Loucy (cell line): ENCODE data around the gene PLXNA4.

Experiments
- EZH2phosphoT487 ChIP-seq: fragments of 200-600 bp; IDR thresholded peaks from 2 replicates; pipeline ENCODE4 v1.6.1; 2018; ENCODE audit warnings: antibody characterized with exemption, mild to moderate bottlenecking, moderate library complexity, borderline replicate concordance
- TF ChIP-seq, protein P1 (sequence below): fragments of 200-600 bp; sonication (generic); conservative IDR thresholded peaks from 2 replicates; pipeline ENCODE4 v1.5.1; 2014; ENCODE audit warnings: mild to moderate bottlenecking, antibody characterized with exemption, low read length

DNA sequence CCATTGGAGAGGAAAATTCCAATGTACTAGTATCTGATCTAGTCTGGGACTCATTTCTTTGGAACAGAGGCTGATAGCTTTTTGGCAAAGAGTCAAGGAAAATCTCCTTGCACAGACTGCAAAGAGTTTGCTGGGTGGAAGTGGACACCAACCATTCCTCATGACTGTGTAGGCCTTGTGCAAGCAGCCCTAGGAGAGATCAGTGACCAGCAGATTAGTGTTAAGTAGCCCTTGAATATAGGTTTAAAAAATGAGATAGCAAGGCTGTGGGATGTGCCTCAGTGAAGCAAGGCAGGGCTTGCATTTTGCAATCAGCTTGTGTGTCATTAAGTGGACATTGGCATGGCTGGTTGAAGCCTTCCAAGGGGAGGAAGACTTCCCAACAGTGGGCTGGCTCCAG is 341.6 kb downstream of the PLXNA4 start:
- TF ChIP-seq, protein P1, sequence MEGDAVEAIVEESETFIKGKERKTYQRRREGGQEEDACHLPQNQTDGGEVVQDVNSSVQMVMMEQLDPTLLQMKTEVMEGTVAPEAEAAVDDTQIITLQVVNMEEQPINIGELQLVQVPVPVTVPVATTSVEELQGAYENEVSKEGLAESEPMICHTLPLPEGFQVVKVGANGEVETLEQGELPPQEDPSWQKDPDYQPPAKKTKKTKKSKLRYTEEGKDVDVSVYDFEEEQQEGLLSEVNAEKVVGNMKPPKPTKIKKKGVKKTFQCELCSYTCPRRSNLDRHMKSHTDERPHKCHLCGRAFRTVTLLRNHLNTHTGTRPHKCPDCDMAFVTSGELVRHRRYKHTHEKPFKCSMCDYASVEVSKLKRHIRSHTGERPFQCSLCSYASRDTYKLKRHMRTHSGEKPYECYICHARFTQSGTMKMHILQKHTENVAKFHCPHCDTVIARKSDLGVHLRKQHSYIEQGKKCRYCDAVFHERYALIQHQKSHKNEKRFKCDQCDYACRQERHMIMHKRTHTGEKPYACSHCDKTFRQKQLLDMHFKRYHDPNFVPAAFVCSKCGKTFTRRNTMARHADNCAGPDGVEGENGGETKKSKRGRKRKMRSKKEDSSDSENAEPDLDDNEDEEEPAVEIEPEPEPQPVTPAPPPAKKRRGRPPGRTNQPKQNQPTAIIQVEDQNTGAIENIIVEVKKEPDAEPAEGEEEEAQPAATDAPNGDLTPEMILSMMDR: no peak
- no peak for TF ChIP-seq EZH2phosphoT487
